PFSK-1 (cell line): Measurements from ENCODE around the gene WDR35.

Source experiments
- FOXP2 ChIP-seq: optimal IDR thresholded peaks from 2 replicates; pipeline ENCODE3; 2011; ENCODE audit warnings: borderline replicate concordance, control low read depth, inconsistent platforms; ENCODE audit not compliant: insufficient read depth; ENCODE audit errors: extremely low read length, extremely low read depth
- POLR2AphosphoS5 ChIP-seq: IDR thresholded peaks from 2 replicates; pipeline ENCODE4 v1.6.1; 2012; ENCODE audit warnings: low read depth, mild to moderate bottlenecking, control low read depth, low read length, moderate library complexity
- SIN3A ChIP-seq: IDR thresholded peaks from 2 replicates; pipeline ENCODE4 v1.6.1; 2012; ENCODE audit warnings: mild to moderate bottlenecking, low read length, moderate library complexity, borderline replicate concordance; ENCODE audit not compliant: insufficient read depth
- TAF1 ChIP-seq: IDR thresholded peaks from 2 replicates; pipeline ENCODE4 v1.6.1; 2012; ENCODE audit warnings: low read length, control low read depth, borderline replicate concordance; ENCODE audit not compliant: insufficient read depth
- TF ChIP-seq, protein P1 (sequence below), 2 experiments: IDR thresholded peaks; 2 replicates each; pipeline versions ENCODE4 v1.6.1 to v1.8.0; 2011 to 2012; ENCODE audit warnings: low read depth in 2 of 2, low read length in 2 of 2, control low read depth in 1 of 2, inconsistent platforms in 1 of 2, mild to moderate bottlenecking in 1 of 2, moderate library complexity in 1 of 2; ENCODE audit not compliant: insufficient read depth in 1 of 2

- TF ChIP-seq, protein P1, sequence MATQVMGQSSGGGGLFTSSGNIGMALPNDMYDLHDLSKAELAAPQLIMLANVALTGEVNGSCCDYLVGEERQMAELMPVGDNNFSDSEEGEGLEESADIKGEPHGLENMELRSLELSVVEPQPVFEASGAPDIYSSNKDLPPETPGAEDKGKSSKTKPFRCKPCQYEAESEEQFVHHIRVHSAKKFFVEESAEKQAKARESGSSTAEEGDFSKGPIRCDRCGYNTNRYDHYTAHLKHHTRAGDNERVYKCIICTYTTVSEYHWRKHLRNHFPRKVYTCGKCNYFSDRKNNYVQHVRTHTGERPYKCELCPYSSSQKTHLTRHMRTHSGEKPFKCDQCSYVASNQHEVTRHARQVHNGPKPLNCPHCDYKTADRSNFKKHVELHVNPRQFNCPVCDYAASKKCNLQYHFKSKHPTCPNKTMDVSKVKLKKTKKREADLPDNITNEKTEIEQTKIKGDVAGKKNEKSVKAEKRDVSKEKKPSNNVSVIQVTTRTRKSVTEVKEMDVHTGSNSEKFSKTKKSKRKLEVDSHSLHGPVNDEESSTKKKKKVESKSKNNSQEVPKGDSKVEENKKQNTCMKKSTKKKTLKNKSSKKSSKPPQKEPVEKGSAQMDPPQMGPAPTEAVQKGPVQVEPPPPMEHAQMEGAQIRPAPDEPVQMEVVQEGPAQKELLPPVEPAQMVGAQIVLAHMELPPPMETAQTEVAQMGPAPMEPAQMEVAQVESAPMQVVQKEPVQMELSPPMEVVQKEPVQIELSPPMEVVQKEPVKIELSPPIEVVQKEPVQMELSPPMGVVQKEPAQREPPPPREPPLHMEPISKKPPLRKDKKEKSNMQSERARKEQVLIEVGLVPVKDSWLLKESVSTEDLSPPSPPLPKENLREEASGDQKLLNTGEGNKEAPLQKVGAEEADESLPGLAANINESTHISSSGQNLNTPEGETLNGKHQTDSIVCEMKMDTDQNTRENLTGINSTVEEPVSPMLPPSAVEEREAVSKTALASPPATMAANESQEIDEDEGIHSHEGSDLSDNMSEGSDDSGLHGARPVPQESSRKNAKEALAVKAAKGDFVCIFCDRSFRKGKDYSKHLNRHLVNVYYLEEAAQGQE (IDR thresholded peaks at IDR 0.05; ENCODE audit: insufficient read depth in 1 of 2, low read depth in 2 of 2, low read length in 2 of 2): no peak
- no peak for TF ChIP-seq SIN3A
- no peak for TF ChIP-seq POLR2AphosphoS5
- no peak for TF ChIP-seq TAF1
- TF ChIP-seq FOXP2: no peak
Measured at GRCh38 chr2:19870792-19871191, 119.1 kb downstream of the WDR35 start.
